Right cardiac atrium (tissue), 5 donors: ENCODE measurements around the gene AUP1. TPM values are rescaled to one million over a fixed set of nuclear protein-coding genes. Genes with fewer than 3 reads are reported as not detected.
A peak's percentile ranks its signal among the peaks of the same experiment; 100 is the strongest.

Experiments
- ATAC-seq, 2 donors: fragments of 200-7000 bp; cut with Tn5 transposase; one replicate each; pipeline versions ENCODE4 v1.8.0 to v1.9.1; 2020; ENCODE audit warnings: moderate library complexity in 2 of 2, mild to moderate bottlenecking in 1 of 2
- DNase-seq, 3 donors: peaks; one replicate each; pipeline ENCODE4 v3.0.0-alpha.2; 2020
- H3K27ac ChIP-seq: one replicate; pipeline ENCODE4 v1.5.1; 2013; ENCODE audit warnings: mild to moderate bottlenecking, low read length, control low read depth, moderate library complexity
- H3K27me3 ChIP-seq: one replicate; pipeline ENCODE4 v1.6.1; 2013; ENCODE audit not compliant: control insufficient read depth, insufficient read depth
- H3K4me1 ChIP-seq: one replicate; pipeline ENCODE4 v1.6.1; 2013; ENCODE audit warnings: low read length; ENCODE audit not compliant: control insufficient read depth, insufficient read depth
- H3K4me3 ChIP-seq: one replicate; pipeline ENCODE4 v1.5.1; 2013; ENCODE audit warnings: low read length, control low read depth
- H3K9me3 ChIP-seq: one replicate; pipeline ENCODE4 v1.6.1; 2013; ENCODE audit warnings: low read length; ENCODE audit not compliant: control insufficient read depth
- WGBS: extraction: QIAGEN DNeasy Blood & Tissue Kit; methylation state at CpG from one replicate; pipeline ENCODE4 v1.1.7; 2013; 5-methylcytosine and 5-hydroxymethylcytosine counted together
- intact Hi-C, 4 donors: fragments of 100-400 bp; cut with DNase I; formaldehyde crosslinking; loops; one replicate each; pipeline versions ENCODE4 v1.11.0 to v1.14.0; 2022 to 2023
- polyA plus RNA-seq: library from polyadenylated mRNA; stranded (reverse); fragments of 200-250 nt; gene quantifications from one replicate; pipeline ENCODE4 v1.2.3, GENCODE V29; 2013
- total RNA-seq, 4 donors: library from RNA; stranded (reverse); fragmentation: NEBNext Ultra II Directional; extraction: Animal tissue kit (Norgen Biotek cat#: 25700); gene quantifications; one replicate each; pipeline ENCODE4 v1.2.1, GENCODE V29; 2021
- donor health status: healthy with polysubstance abuse.
- donor health status: DM: no; HTN: yes; CAD: no.
- donor health status: DM: no; HTN: no; CAD: no.
- donor health status: DM: no; HTN: yes; CAD: no; lungs with severe emphysema.
- donor health status: DM: yes; HTN: yes; CAD: no.

The AUP1 gene
- total and polyA plus RNA-seq, 5 donors: 52.3 to 75.3 (median 63.6) TPM

DNA sequence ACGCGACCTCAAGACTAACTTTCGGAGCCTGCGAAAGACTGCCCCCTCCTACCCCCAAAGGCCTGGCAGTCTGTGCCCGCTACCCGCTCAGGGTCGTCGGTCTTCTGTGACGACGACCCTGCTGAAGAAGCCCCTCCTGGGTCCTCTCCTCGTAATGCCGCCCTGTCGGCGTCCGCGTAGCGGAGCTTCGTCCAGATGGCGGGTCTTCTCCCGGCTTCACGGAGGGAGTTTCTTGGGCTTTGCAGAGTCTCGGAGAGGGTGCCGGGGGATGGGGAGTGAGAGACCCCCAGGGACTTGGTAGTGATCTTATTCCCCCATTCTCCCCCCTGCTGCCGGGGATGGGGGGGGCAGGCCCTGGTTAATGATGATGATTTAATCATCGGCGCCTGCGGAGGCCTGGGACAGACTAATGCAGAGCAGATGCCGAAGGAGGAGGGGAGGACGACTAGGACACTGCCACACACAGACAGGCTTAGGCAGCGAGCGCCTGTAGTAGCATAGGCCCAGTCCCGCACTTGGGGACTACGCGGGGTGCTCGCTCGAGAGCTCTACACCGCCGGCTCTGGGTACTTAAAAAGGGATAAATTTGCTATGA lies 21.5 kb downstream of the AUP1 start:
- ATAC-seq (peak in 1 of 2 donors; percentile 16), DNase-seq (peak in 2 of 3 donors; percentile 72 to 77)
- Histone ChIP-seq H3K4me3 (peak overlapping the region; percentile 69), H3K27me3 (no peaks in the 10 kb centered on the region), H3K4me1 (peaks cover 11% of the 10 kb centered on the region), H3K9me3 (no peaks in the 10 kb centered on the region), H3K27ac (peak overlapping the region; percentile 44)
- WGBS: 13% methylated on average over 38 of the region's 38 CpGs
- intact Hi-C loops: no loop called here

GRCh38 chr2:74507145-74507925 lies 22.2 kb downstream of the AUP1 start, which contains the start of gene PCGF1:
TSS of gene PCGF1 (minus strand) at chr2:74507695. CDS start at chr2:74507668, 27 bp downstream.
- H3K27me3 ChIP-seq: no peaks in the 10 kb centered on the region
- peak within 1 kb of the TSS; percentile 95 for H3K27ac ChIP-seq
- intact Hi-C loops: no loop called here
- H3K9me3 ChIP-seq: no peaks in the 10 kb centered on the region
- peaks cover 11% of the 10 kb centered on the region for H3K4me1 ChIP-seq
- ATAC-seq (peak; percentile 96), DNase-seq (peak; percentile 99 to 100 (median 100))
- WGBS: under 1% methylated on average over 56 of the region's 56 CpGs
- peak within 1 kb of the TSS; percentile 69 for H3K4me3 ChIP-seq

GRCh38 chr2:74505448-74506246 lies 23.9 kb downstream of the AUP1 start:
- 95% methylated on average over 14 of the region's 14 CpGs for WGBS
- intact Hi-C loops: no loop called here
- ATAC-seq (no peak), DNase-seq (no peak)
- Histone ChIP-seq H3K9me3 (no peaks in the 10 kb centered on the region), H3K27me3 (no peaks in the 10 kb centered on the region), H3K27ac (no peak overlapping the region), H3K4me3 (no peak overlapping the region), H3K4me1 (peaks cover 11% of the 10 kb centered on the region)

DNA sequence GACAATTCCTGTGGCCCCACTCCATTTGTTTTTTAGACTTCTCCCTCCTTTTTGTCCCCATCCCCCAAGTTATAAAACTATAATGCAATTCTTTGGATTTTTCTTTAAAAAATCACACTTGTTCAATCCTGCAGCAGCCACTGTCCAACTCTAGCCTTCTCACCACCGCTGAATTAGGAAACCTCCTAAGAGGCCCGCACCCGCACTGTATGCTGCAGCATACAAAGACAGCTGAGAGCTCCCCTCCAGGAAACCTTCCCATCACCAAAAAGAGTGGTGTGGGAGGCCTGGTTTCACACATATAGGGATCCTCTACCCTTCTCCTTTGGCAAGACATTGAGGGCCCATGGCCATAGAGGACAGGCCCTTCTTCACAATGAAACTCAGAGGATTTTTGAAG lies 24.9 kb downstream of the AUP1 start:
- no peak for ATAC-seq
- no peak overlapping the region for H3K4me3 ChIP-seq
- H3K4me1 ChIP-seq: peaks cover 11% of the 10 kb centered on the region
- no peak overlapping the region for H3K27ac ChIP-seq
- intact Hi-C loops: no loop called here
- no peaks in the 10 kb centered on the region for H3K9me3 ChIP-seq
- no peaks in the 10 kb centered on the region for H3K27me3 ChIP-seq
- no peak for DNase-seq
- WGBS: 88% methylated on average over 3 of the region's 3 CpGs

DNA sequence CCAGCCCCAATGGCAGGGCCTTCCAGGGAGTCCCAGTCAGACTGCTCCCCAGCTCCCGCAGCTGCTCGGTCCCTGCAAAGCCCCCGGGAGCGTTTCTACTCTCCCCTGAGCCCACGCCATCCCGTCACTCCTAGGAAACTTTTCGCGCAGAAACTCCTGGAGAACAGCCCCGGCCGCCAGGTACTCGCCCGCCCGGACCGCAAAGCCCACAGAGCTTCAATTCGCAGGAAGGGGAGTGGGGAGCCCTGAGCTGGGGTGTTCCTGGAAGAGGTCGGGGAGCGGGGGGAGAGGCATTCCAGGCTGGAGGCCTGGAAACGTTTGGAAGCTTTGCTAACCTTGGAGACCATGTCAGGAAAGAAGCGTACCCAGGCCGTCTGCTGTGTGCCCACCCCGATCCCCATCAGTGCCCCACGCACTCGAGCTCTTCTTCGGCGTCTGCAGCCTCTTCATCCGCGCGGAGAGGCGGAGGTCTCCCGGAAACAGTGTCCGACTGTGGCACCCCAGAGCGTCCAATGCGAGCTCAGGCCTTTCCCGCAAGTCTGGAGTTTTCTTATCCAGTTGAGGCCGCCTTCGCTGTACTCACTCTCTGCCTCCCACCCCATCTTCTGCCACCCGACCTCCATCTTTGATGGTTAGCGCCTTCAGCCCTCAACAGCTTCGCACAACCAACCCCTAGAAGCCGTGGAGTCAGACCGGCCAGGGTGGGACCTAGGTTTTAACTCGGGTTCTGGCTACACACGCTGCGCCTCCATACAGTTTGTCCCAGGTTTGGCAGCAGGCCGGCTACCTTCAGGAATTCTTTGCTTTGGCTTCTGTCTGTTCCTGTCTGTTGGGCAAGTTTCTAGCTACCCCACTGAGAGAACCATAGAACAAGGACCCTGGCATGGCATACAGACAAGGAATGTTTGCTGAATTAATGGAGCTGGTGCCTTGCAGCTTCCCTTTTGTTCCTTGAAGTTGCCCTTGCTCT lies 25.7 kb downstream of the AUP1 start:
- intact Hi-C loops: no loop called here
- no peaks in the 10 kb centered on the region for H3K27me3 ChIP-seq
- no peaks in the 10 kb centered on the region for H3K9me3 ChIP-seq
- ATAC-seq (no peak), DNase-seq (no peak)
- peak overlapping the region; percentile 64 for H3K27ac ChIP-seq
- H3K4me1 ChIP-seq: peaks cover 11% of the 10 kb centered on the region
- 29% methylated on average over 45 of the region's 45 CpGs for WGBS
- peak overlapping the region; percentile 38 for H3K4me3 ChIP-seq

DNA sequence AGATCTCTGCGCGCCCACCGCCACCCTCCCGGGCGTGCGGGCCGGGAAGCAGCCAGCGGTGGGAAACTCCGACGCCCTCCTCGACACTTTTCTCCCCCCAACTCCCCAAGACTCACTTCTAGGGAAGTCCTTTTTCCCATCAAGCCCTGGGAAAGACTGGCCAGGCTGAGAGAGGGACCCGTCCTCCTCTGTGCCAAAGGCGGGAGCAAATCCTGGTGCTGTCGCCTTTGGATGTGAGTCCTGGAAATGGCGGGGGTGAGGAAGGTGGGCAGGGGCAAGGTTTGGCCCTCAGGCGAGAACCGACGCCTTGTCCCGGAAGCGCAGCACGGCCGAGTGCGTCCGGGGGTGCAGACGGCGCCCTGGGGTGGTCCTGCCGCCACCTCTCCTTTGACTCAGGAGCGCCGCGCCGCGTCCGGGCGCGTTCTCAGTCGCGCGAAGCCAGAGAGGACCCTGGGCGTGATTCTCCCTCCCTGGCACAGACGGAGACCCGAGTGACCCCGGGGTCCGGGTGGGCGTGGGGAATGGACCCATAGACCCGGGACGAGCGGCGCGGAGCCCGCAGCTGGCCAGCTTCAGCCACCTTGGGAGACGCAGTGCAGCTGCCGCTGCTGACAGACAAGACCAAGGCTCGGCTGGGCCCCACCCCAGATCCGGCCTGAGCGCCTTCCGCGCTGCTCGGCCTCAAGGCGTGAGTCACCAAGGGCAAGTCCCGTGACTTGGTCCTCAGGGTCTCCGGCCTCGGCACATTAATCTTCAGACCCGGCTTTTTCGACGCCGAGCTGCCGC lies 26.6 kb downstream of the AUP1 start:
- H3K9me3 ChIP-seq: no peaks in the 10 kb centered on the region
- ATAC-seq (peak; percentile 78 to 83), DNase-seq (peak; percentile 91 to 95 (median 94))
- WGBS: 1% methylated on average over 67 of the region's 67 CpGs
- peaks cover 15% of the 10 kb centered on the region for H3K4me1 ChIP-seq
- peak overlapping the region; percentile 38 for H3K4me3 ChIP-seq
- no peaks in the 10 kb centered on the region for H3K27me3 ChIP-seq
- H3K27ac ChIP-seq: peak overlapping the region; percentile 64
- intact Hi-C loops: no loop called here

GRCh38 chr2:74502147-74502719 lies 27.3 kb downstream of the AUP1 start:
- peak in 1 of 2 donors; percentile 6 for ATAC-seq
- intact Hi-C loops: no loop called here
- WGBS: 16% methylated on average over 32 of the region's 32 CpGs
- DNase-seq: no peak
- no peaks in the 10 kb centered on the region for H3K9me3 ChIP-seq
- peak overlapping the region; percentile 38 for H3K4me3 ChIP-seq
- no peaks in the 10 kb centered on the region for H3K27me3 ChIP-seq
- no peak overlapping the region for H3K27ac ChIP-seq
- H3K4me1 ChIP-seq: peaks cover 18% of the 10 kb centered on the region

DNA sequence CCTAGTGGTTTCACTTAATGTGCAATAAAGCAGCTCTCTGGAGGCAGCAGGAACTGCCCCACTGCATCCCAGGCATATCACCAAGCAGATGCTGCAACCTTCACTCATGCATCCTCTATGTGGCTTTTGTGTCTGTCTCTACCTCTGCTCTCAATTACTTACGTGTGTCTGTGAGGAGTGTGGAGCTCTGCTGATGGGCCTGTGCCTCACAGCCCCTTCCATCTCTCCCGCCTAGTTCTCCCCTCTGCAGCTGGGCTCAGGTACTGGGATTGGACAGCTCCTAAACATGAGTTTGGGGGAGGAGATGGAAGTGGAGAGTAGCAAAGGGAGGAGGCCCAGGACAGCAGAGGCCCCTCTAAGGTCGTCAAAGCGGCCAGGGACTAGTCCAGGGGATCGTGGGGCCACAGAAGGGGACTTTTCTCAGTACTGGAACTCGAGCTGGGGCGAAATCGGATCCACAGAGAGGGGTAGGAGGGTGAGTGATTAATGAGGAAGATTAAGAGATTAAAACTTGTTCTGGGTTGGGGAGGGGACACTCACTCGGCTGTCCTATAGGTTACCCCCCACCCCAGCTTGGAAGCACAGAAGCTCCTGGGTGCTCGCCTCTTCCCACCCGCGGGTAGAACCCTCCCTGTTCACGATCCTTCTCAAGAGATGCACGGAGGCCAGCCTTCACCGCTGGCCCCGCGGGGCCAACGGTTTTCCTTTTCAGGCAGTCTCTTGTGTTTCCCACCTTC lies 28.0 kb downstream of the AUP1 start:
- Histone ChIP-seq H3K27ac (no peak overlapping the region), H3K4me3 (no peak overlapping the region), H3K9me3 (no peaks in the 10 kb centered on the region), H3K4me1 (peaks cover 15% of the 10 kb centered on the region), H3K27me3 (no peaks in the 10 kb centered on the region)
- intact Hi-C loops: no loop called here
- 77% methylated on average over 18 of the region's 18 CpGs for WGBS
- no peak for ATAC-seq
- DNase-seq: no peak

DNA sequence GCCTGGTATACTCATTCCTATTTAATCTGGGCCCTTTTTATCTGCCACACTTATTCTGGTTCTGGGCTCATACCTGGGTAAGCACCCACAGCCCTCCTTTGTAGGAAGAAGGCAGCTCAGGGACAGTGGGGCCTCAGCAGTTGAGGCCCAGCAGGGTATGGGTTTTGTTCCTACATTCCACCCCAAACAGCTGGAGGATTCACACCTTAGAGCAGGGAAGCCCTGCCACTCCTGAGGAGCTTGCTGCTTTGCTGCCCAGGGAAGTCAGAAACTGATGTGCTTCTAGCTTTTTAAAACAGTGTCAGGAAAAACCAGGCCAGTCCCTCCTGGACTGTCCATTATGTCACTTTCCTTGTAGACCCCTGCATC lies 28.9 kb downstream of the AUP1 start:
- Histone ChIP-seq H3K4me3 (no peak overlapping the region), H3K27me3 (no peaks in the 10 kb centered on the region), H3K4me1 (peaks cover 10% of the 10 kb centered on the region), H3K27ac (no peak overlapping the region), H3K9me3 (no peaks in the 10 kb centered on the region)
- no peak for DNase-seq
- ATAC-seq: no peak
- intact Hi-C loops: no loop called here
